IPS DF 4.7 (cell line): Measurements from ENCODE around the gene TMEM97.

ENCODE experiments used
- DNase-seq: peaks from one replicate; pipeline ENCODE4 v3.0.0-alpha.2; 2013; ENCODE audit warnings: low spot score; ENCODE audit errors: extremely low read depth

Gene TMEM97

GRCh38 chr17:28317099-28317965 is 1.7 kb upstream of the TMEM97 start:
- no peak for DNase-seq

- DNase-seq, result no peak
Measured at GRCh38 chr17:28317966-28318758, 838 bp upstream of the TMEM97 start.

GRCh38 chr17:28319598-28319935 is 567 bp downstream of the TMEM97 start:
- no peak for DNase-seq

- no peak for DNase-seq
Measured at GRCh38 chr17:28320215-28321061, 1.4 kb downstream of the TMEM97 start.

GRCh38 chr17:28324267-28324745 is 5.3 kb downstream of the TMEM97 start:
- DNase-seq, result no peak

GRCh38 chr17:28324781-28325180 is 5.8 kb downstream of the TMEM97 start:
- no peak for DNase-seq

- no peak for DNase-seq
Measured at GRCh38 chr17:28325211-28325610, 6.2 kb downstream of the TMEM97 start.

- DNase-seq, result no peak
Measured at GRCh38 chr17:28326114-28326513, 7.1 kb downstream of the TMEM97 start.

GRCh38 chr17:28327031-28327607 is 8.1 kb downstream of the TMEM97 start:
- DNase-seq, result no peak

GRCh38 chr17:28327709-28328108 is 8.7 kb downstream of the TMEM97 start:
- no peak for DNase-seq

GRCh38 chr17:28328325-28328724 is 9.3 kb downstream of the TMEM97 start:
- DNase-seq, result no peak

GRCh38 chr17:28330671-28331070 is 11.7 kb downstream of the TMEM97 start:
- no peak for DNase-seq

GRCh38 chr17:28331891-28332420 is 13.0 kb downstream of the TMEM97 start:
- no peak for DNase-seq

GRCh38 chr17:28333083-28333746 is 14.2 kb downstream of the TMEM97 start:
- DNase-seq, result no peak

- no peak for DNase-seq
Measured at GRCh38 chr17:28334171-28334570, 15.2 kb downstream of the TMEM97 start.

- no peak for DNase-seq
Measured at GRCh38 chr17:28334666-28335200, 15.7 kb downstream of the TMEM97 start.

GRCh38 chr17:28335201-28335958 is 16.4 kb downstream of the TMEM97 start, which contains the start of the genes IFT20 and TNFAIP1:
TSS of gene IFT20 (minus strand) at chr17:28335472. CDS start at chr17:28331985, 3,487 bp downstream.
TSS of gene TNFAIP1 (plus strand) at chr17:28335761. CDS start at chr17:28339522, 3,761 bp downstream.
- DNase-seq, result peak; percentile 98

GRCh38 chr17:28335959-28336871 is 17.2 kb downstream of the TMEM97 start:
- no peak for DNase-seq
